GM21390 (cell line): Measurements from ENCODE around the gene STX5.
"Not testable (repeated sequence)": the region's sequence is repeated elsewhere in the genome, so short reads cannot be mapped to it uniquely, and the experiment has no call there.

Experiments
- ATAC-seq: cut with Tn5 transposase; IDR thresholded peaks from one replicate; pipeline ENCODE4 v1.9.1; 2021; ENCODE audit not compliant: unreplicated experiment

Gene STX5

DNA sequence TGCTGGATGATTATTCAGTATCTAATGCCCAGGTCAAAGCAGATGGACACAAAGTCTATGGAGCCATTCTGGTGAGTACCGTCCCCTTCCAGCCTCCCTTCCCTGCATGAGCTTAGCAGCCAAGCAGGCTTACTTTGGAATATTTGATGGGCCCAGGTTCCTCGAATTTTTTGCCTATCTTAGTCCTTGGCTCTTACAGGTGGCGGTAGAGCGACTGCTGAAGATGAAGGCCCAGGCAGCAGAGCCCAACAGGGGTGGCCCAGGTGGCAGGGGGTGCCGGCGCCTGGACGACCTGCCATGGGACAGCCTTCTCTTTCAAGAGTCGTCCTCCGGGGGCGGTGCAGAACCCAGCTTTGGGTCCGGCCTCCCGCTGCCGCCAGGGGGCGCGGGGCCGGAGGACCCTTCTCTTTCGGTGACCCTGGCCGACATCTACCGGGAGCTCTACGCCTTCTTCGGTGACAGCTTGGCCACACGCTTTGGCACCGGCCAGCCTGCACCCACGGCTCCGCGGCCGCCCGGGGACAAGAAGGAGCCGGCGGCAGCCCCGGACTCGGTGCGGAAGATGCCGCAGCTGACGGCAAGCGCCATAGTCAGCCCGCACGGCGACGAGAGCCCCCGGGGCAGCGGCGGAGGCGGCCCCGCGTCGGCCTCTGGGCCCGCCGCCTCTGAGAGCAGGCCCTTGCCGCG lies 45.4 kb downstream of the STX5 start:
- ATAC-seq, result peak; percentile 67

DNA sequence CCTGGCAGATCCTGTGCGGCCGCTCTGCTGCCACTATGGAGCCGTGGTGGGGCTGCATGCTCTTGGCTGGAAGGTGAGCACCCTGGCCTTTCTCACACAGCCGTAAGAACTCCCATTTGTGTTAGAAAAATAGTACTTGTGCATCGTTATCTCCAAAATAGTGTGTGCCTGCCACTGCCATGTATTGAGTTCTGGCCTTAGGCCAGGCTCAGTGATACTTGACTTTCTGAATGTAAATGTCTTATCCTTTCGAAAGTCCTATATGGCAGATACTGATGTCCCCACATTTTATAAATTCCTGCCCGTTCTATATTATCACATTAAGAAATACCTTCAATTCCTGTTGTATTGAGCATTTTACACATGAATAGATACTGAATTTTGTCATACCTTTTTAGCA lies 49.1 kb downstream of the STX5 start:
- ATAC-seq, result no peak

DNA sequence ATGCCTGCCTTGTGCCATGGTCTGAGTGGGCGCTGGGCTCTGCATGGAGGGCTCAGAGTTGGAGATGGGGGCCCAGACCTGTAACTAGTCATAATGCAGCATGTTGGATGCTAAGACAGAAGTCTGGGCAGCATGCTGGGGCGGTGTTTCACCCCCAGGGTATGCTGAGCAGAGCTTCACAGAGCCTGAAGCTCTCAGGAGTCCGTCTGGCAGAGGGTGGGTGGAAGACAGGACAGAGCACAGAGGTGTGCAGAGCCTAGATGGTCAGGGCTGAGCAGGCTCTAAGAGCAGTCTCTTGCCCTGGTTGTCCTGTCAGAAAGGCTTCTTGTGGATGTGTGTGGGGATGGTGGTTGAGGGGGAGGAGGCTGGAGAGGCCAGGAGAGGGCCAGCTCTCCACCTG lies 53.4 kb downstream of the STX5 start:
- ATAC-seq, result no peak

DNA sequence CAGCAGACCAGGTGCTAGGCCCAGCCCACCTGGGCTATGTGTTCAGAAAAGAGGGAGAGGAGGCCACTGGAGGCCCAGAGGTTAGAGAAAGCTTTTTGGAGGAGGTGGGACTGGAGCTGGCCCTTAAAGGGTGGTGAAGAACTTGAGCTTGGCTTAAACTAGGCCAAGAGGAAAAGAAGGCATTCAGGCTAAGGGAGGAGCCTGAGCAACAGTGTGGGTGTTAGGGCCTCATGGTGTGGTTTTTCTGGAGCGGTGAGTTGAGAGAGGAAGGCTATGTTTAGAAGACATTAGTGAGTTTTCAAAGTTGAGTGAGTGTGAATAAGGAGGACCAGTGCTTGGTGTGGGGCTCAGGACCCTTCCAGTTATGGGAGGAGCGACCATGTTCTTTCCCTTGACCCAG lies 54.5 kb downstream of the STX5 start:
- no peak for ATAC-seq

DNA sequence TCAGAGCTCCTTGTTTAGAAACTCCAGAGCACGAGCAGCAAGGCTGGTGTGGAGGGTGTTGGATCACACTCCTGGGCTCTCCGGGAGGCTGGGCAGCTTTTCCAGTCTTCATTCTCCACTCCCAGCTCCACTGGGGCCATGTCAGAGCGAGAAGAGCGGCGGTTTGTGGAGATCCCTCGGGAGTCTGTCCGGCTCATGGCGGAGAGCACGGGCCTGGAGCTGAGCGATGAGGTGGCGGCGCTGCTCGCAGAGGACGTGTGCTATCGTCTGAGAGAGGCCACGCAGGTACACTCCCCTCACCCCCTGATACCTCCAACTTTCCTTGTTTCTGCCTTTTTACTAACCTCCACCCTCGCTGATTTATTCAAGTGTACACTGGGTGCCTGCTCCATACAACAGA lies 56.2 kb downstream of the STX5 start:
- no peak for ATAC-seq

DNA sequence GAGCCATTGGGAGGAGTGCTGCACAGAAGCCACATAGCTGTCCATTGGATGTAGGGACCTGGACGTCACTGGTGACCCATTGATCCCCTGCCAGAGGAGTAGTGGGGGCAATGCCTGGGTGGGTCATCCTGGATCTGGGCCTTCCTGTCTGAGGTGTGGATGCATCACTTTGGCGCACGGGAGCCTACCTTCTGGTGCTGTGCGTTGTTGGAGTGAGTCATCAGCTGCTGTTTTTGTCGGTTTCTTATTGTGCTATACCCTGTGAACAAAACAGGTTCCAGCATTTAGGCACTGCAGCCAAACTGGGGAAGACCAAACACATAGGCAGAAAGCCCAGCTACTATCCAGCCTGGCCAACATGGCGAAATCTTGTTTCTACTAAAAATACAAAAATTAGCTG lies 57.4 kb downstream of the STX5 start:
- no peak for ATAC-seq

DNA sequence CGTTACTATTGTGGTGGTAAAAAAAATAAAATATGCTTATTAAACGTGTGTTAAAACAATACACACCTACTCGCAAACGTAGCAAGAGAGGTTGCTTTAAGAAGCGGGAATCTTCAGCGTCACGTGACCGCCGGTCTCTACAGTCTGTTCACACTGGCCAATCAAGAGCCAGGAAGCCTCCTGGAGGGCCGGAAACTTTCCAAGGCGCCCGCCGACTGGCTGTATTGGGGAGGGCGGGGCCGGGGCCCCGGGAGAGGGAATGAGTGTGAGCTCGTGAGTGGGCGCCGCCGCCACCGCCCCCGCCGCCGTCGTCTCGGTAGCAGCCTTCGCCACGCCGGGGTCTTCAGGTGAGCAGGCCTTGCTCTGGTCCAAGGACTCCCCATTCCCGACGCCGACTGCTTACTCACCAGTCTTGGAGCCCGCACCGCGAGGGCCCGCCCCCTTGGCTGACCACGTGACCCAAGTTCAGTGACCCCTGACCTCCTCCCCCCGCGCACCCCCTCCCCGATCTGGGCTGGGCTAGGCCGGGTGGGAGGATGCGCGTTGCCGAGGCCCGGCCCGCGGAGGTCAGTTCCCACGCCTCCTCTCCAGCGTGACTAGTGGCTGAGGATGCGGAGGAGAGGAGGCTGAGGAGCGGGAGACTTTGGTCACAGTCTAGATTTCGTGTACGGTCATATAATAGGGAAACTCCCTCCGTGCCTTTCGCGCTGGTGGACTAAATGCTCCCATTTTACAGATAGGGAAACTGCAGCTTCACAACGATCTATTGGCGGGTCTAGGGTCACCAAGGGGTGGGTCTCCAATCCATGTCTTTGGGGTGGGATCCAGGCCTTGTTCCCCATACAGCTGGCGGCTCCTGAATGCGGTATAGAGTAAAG lies 60.5 kb downstream of the STX5 start, which contains the start of gene TAF6L:
Gene TAF6L, plus strand, starts transcription at position 253 of the 878 bp plus-strand sequence. CDS start 4,388 bp downstream, outside the sequence.
- ATAC-seq, result peak; percentile 80

DNA sequence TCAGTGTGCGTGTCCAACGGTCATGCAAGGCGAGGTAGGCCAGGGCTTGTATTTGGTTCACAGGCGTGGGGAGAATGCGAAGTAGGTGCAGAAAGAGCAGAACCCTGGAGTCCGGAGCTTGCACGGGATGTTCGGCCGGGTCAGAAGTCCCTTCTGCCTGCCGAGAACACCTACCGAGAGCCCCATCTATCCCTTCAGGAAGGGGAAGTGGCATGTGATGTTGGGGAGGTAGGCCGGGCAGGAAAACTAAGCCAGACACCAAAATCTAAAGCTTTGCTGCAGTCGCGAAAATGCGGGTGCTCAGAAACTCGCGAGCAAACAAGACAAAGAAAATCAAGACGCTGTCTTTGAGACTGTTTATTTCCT lies 61.1 kb downstream of the STX5 start:
- ATAC-seq, result peak; percentile 4

DNA sequence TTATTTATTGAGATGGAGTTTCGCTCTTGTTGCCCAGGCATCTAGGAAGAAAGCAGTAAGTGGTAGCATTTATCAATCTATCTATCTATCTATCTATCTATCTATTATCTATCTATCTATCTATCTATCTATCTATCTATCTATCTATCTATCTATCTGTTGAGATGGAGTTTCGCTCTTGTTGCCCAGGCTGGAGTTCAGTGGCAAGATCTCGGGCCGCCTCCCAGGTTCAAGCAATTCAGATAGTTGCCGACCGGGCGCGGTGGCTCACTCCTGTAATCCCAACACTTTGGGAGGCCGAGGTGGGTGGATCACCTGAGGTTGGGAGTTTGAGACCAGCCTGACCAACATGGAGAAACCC lies 71.0 kb downstream of the STX5 start:
- ATAC-seq, result not testable (repeated sequence)

DNA sequence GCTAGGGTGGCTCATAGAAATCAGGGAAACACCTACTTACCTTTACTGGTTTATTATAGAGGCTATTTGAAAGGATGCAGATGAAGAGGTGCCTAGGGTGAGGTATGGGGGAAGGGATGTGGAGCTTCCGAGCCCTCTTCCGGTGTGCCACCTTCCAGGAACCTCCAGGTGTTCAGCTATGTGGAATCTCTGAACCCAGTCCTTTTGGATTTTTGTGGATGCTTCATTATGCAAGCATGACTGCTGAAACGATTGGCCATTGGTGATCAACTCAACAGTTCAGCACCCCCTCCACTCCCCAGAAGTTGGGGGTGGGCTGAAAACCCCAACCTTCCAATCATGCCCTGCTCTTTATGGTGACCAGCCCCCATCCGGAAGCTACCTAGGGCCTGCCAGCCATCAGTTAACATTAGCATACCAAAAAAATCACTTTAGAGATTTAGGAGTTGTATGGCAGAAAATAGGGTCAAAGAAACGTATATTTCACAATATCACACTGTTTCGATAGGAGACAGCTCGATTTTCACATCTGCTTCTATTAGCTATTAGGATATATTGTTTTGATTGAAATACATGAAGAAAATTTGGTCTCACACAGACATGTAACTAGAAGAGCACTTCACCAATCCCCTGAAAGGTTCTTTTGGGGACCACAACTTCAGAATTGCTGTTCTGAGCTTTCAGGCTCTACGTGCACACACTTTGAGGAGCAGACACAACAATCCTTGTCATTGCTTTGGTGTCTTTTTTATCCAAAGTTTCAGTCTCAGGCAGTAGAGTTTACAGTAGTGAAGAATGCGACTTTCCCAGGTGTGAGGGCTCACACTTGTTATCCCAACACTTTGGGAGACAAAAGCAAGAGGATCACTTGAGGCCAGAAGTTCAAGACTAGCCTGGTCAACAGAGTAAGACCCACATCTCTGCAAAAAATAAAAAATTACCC lies 73.7 kb downstream of the STX5 start:
- no peak for ATAC-seq
